WTC11 (cell line): Measurements from ENCODE around the gene USP20. TPM values are rescaled to one million over a fixed set of nuclear protein-coding genes. Genes with fewer than 3 reads are reported as not detected.
A peak's percentile ranks its signal among the peaks of the same experiment; 100 is the strongest.
"Not testable (repeated sequence)": the region's sequence is repeated elsewhere in the genome, so short reads cannot be mapped to it uniquely, and the experiment has no call there.

Experiments
- ATAC-seq: fragments of 200-7000 bp; cut with Tn5 transposase; 2 replicates; pipeline ENCODE4 v1.10.0; 2021; ENCODE audit warnings: mild to moderate bottlenecking, moderate library complexity
- CTCF ChIA-PET: fragments of 300-600 bp; sonication (Branson Sonifier 250); formaldehyde crosslinking; loops from one replicate; lab custom pipeline; 2021; ENCODE audit warnings: antibody characterized with exemption; lab: Charles Lee
- POLR2A ChIA-PET: fragments of 350-600 bp; sonication (Branson Sonifier 250); formaldehyde crosslinking; loops from one replicate; lab custom pipeline; 2021; ENCODE audit warnings: antibody characterized with exemption; lab: Charles Lee
- DNase-seq: peaks from one replicate; pipeline ENCODE4 v3.0.0; 2021; ENCODE audit warnings: low spot score
- H3K27ac Mint-ChIP-seq: 2 replicates; pipeline ENCODE4 v1.8.0; 2021; ENCODE audit warnings: mixed read lengths
- H3K27me3 Mint-ChIP-seq: 2 replicates; pipeline ENCODE4 v1.8.0; 2021; ENCODE audit warnings: low read depth, mild to moderate bottlenecking, moderate library complexity, mixed read lengths
- H3K36me3 Mint-ChIP-seq: 2 replicates; pipeline ENCODE4 v1.8.0; 2021; ENCODE audit warnings: mixed read lengths
- H3K4me1 Mint-ChIP-seq: 2 replicates; pipeline ENCODE4 v1.8.0; 2022; ENCODE audit warnings: mixed read lengths
- H3K4me3 Mint-ChIP-seq: 2 replicates; pipeline ENCODE4 v1.8.0; 2021; ENCODE audit warnings: mild to moderate bottlenecking, moderate library complexity, mixed read lengths
- H3K9me3 Mint-ChIP-seq: 2 replicates; pipeline ENCODE4 v1.8.0; 2021; ENCODE audit warnings: mixed read lengths
- CBFB ChIP-seq: sonication (generic); formaldehyde crosslinking; IDR thresholded peaks from 2 replicates; pipeline ENCODE4 v1.8.1; 2022; ENCODE audit warnings: mild to moderate bottlenecking, low read depth, missing genetic modification reagents
- ELF4 ChIP-seq: sonication (generic); formaldehyde crosslinking; IDR thresholded peaks from 2 replicates; pipeline ENCODE4 v1.8.1; 2022; ENCODE audit warnings: low read depth, mild to moderate bottlenecking, moderate library complexity, missing genetic modification reagents
- GRHL2 ChIP-seq: fragments of 250-450 bp; sonication (Bioruptor Pico); IDR thresholded peaks from 2 replicates; pipeline ENCODE4 v1.8.0; 2022; ENCODE audit warnings: mild to moderate bottlenecking, moderate library complexity; ENCODE audit not compliant: insufficient replicate concordance, severe bottlenecking
- HMGA2 ChIP-seq: fragments of 250-450 bp; sonication (Bioruptor Pico); IDR thresholded peaks from 2 replicates; pipeline ENCODE4 v1.4.0; 2021; ENCODE audit warnings: mild to moderate bottlenecking, moderate library complexity
- NFATC4 ChIP-seq: fragments of 250-450 bp; sonication (Bioruptor Pico); IDR thresholded peaks from 2 replicates; pipeline ENCODE4 v1.9.0; 2021; ENCODE audit warnings: mild to moderate bottlenecking
- SP1 ChIP-seq: sonication (generic); formaldehyde crosslinking; conservative IDR thresholded peaks from 2 replicates; pipeline ENCODE4 v1.8.1; 2022; ENCODE audit warnings: missing genetic modification reagents
- ZNF121 ChIP-seq: sonication (generic); formaldehyde crosslinking; IDR thresholded peaks from 2 replicates; pipeline ENCODE4 v1.8.0; 2023; ENCODE audit warnings: missing genetic modification reagents
- ZNF219 ChIP-seq: sonication (generic); formaldehyde crosslinking; IDR thresholded peaks from 2 replicates; pipeline ENCODE4 v1.8.0; 2023; ENCODE audit warnings: missing genetic modification reagents, mild to moderate bottlenecking, borderline replicate concordance
- total RNA-seq: library from RNA; stranded (reverse); gene quantifications from 3 replicates; pipeline ENCODE4 v1.2.3, GENCODE V29; 2021
- TF ChIP-seq, protein P1 (sequence below): sonication (generic); formaldehyde crosslinking; IDR thresholded peaks from 2 replicates; pipeline ENCODE4 v1.8.0; 2023; ENCODE audit warnings: missing genetic modification reagents, mild to moderate bottlenecking, borderline replicate concordance
- TF ChIP-seq, protein P2 (sequence below): sonication (generic); formaldehyde crosslinking; IDR thresholded peaks from 2 replicates; pipeline ENCODE4 v1.8.0; 2022; ENCODE audit warnings: mild to moderate bottlenecking, missing genetic modification reagents
- TF ChIP-seq, protein P3 (sequence below): sonication (generic); formaldehyde crosslinking; IDR thresholded peaks from 2 replicates; pipeline ENCODE4 v1.8.0; 2023; ENCODE audit warnings: mild to moderate bottlenecking, missing genetic modification reagents
- TF ChIP-seq, protein P4 (sequence below): sonication (generic); formaldehyde crosslinking; IDR thresholded peaks from 2 replicates; pipeline ENCODE4 v1.8.0; 2022; ENCODE audit warnings: mild to moderate bottlenecking, missing genetic modification reagents

Gene USP20
- total RNA-seq, 1 experiment from 2014 or later: 29.3 TPM

DNA sequence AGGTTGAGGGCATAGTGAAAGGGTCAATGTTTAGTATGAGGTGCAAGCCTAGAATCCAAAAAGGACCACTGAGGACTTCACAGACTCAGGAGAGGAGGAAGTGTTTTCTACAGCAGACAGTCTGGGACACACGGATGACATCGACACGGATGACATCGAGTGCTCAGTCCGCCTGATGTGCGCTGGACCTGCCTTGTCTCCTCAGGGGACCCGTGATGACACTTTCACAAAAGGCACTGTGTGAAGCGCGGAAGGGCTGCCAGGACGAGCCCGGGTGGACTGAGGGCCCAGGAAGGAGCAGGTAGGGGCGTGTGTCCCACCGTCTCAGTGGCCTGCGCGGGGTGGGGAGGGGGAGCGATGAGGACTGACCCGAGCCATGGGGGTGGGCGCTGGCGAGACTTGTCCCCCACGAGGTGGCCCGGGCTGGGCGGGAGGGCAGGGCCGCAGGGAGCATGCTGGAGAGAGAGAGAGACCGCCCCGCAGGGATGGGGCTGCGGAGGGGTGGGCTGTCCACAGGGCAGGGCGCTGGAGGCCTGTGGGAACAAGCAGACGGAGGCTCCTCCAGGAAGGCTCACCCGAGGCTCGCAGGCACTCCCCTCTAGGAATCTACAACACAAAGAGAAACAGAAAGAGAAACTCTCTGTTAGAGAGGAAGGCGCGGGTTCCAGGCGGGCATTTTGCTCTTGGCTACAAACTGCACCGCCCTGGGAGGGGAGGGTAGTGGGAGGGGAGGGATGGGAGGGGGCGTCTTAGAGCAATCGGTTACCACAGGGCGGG is 54.9 kb downstream of the USP20 start:
- H3K4me1 Mint-ChIP-seq: peaks cover 59% of the 10 kb centered on the region
- ChIA-PET POLR2A (interaction anchor here (0.5 kb wide), 1 partner anchor 53 kb away, joined by 4 read pairs; no protein-coding TSS in a partner anchor), CTCF (interaction anchor here (0.6 to 1.1 kb wide), 3 partner anchors 8 to 163 kb away, joined by 4 to 6 read pairs (median 4); partner anchors contain the start of gene GPR107)
- peak overlapping the region; percentile 92 for H3K27ac Mint-ChIP-seq
- no peaks in the 10 kb centered on the region for H3K9me3 Mint-ChIP-seq
- DNase-seq (peak; percentile 77), ATAC-seq (peak; percentile 64)
- TF ChIP-seq SP1 (CRISPR knock-in tag) (peak; percentile 30; the same call in 1 of the 2 replicates), NFATC4 (CRISPR knock-in tag) (no peak), CBFB (no peak), ZNF219 (no peak)
- TF ChIP-seq, protein P1, sequence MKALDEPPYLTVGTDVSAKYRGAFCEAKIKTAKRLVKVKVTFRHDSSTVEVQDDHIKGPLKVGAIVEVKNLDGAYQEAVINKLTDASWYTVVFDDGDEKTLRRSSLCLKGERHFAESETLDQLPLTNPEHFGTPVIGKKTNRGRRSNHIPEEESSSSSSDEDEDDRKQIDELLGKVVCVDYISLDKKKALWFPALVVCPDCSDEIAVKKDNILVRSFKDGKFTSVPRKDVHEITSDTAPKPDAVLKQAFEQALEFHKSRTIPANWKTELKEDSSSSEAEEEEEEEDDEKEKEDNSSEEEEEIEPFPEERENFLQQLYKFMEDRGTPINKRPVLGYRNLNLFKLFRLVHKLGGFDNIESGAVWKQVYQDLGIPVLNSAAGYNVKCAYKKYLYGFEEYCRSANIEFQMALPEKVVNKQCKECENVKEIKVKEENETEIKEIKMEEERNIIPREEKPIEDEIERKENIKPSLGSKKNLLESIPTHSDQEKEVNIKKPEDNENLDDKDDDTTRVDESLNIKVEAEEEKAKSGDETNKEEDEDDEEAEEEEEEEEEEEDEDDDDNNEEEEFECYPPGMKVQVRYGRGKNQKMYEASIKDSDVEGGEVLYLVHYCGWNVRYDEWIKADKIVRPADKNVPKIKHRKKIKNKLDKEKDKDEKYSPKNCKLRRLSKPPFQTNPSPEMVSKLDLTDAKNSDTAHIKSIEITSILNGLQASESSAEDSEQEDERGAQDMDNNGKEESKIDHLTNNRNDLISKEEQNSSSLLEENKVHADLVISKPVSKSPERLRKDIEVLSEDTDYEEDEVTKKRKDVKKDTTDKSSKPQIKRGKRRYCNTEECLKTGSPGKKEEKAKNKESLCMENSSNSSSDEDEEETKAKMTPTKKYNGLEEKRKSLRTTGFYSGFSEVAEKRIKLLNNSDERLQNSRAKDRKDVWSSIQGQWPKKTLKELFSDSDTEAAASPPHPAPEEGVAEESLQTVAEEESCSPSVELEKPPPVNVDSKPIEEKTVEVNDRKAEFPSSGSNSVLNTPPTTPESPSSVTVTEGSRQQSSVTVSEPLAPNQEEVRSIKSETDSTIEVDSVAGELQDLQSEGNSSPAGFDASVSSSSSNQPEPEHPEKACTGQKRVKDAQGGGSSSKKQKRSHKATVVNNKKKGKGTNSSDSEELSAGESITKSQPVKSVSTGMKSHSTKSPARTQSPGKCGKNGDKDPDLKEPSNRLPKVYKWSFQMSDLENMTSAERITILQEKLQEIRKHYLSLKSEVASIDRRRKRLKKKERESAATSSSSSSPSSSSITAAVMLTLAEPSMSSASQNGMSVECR (CRISPR knock-in tag): no peak
- TF ChIP-seq, protein P2, sequence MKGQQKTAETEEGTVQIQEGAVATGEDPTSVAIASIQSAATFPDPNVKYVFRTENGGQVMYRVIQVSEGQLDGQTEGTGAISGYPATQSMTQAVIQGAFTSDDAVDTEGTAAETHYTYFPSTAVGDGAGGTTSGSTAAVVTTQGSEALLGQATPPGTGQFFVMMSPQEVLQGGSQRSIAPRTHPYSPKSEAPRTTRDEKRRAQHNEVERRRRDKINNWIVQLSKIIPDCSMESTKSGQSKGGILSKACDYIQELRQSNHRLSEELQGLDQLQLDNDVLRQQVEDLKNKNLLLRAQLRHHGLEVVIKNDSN (CRISPR knock-in tag): no peak
- H3K4me3 Mint-ChIP-seq: peak overlapping the region; percentile 73
- H3K36me3 Mint-ChIP-seq: peaks cover 10% of the 10 kb centered on the region
- no peaks in the 10 kb centered on the region for H3K27me3 Mint-ChIP-seq

DNA sequence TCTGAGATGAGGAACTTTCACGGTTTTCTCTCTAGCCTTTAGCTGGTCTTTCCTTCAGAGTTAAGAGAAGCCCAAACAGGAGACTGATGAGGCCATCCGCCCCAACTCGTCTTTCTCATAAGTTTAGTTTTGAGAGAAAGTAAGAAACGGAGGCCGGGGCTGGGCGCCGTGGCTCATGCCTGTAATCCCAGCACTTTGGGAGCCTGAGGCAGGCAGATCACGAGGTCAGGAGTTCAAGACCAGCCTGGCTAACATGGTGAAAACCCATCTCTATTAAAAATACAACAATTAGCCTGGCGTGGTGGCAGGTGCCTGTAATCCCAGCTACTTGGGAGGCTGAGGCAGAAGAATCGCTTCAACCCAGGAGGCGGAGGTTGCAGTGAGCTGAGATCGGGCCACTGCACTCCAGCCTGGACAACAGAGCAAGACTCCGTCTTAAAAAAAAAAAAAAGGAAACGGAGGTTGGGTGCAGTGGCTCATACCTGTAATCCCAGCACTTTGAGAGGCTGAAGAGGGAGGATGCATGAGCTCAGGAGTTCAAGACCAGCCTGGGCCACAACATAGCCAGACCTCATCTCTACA is 55.6 kb downstream of the USP20 start:
- not testable (repeated sequence) for ATAC-seq
- Mint-ChIP-seq H3K27ac (peak overlapping the region; percentile 84), H3K4me1 (peaks cover 52% of the 10 kb centered on the region)
- peak; percentile 88 for TF ChIP-seq ZNF121
- TF ChIP-seq, all 79 proteins: peak for 1; not testable (repeated sequence) for 78
- POLR2A ChIA-PET: interaction anchor here (0.6 kb wide), 1 partner anchor 17 kb away, joined by 6 read pairs; no protein-coding TSS in a partner anchor
- Mint-ChIP-seq H3K36me3 (peaks cover 14% of the 10 kb centered on the region), H3K4me3 (peak overlapping the region; percentile 73)
- H3K9me3 Mint-ChIP-seq, DNase-seq, H3K27me3 Mint-ChIP-seq, CTCF ChIA-PET: not testable (repeated sequence)

DNA sequence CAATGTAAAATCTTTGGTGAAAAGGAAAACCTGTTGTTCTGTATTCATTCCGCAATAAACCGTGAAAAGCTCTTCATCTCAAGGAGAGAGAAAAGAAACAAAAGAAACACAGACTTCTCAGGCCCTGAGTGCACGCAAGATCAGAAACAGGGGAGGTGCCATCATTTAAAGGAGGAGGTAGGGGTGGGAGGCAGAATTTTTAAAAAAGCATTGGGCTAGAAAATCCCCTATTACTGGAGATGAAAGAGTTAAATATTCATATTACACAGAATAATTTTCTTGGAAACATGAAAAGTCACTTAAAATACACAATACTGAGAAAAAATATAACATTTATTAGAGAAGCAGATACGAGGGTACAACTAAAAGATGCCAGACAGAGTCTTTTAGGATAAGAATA is 56.3 kb downstream of the USP20 start:
- no peak for ATAC-seq
- POLR2A ChIA-PET: interaction anchor here (0.6 kb wide), 1 partner anchor 16 kb away, joined by 6 read pairs; no protein-coding TSS in a partner anchor
- no peak overlapping the region for H3K4me3 Mint-ChIP-seq
- no peaks in the 10 kb centered on the region for H3K27me3 Mint-ChIP-seq
- CTCF ChIA-PET: no interaction called here
- TF ChIP-seq HMGA2 (CRISPR knock-in tag) (no peak), GRHL2 (CRISPR knock-in tag) (no peak), ELF4 (CRISPR knock-in tag) (no peak)
- TF ChIP-seq, protein P3, sequence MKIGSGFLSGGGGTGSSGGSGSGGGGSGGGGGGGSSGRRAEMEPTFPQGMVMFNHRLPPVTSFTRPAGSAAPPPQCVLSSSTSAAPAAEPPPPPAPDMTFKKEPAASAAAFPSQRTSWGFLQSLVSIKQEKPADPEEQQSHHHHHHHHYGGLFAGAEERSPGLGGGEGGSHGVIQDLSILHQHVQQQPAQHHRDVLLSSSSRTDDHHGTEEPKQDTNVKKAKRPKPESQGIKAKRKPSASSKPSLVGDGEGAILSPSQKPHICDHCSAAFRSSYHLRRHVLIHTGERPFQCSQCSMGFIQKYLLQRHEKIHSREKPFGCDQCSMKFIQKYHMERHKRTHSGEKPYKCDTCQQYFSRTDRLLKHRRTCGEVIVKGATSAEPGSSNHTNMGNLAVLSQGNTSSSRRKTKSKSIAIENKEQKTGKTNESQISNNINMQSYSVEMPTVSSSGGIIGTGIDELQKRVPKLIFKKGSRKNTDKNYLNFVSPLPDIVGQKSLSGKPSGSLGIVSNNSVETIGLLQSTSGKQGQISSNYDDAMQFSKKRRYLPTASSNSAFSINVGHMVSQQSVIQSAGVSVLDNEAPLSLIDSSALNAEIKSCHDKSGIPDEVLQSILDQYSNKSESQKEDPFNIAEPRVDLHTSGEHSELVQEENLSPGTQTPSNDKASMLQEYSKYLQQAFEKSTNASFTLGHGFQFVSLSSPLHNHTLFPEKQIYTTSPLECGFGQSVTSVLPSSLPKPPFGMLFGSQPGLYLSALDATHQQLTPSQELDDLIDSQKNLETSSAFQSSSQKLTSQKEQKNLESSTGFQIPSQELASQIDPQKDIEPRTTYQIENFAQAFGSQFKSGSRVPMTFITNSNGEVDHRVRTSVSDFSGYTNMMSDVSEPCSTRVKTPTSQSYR (CRISPR knock-in tag): no peak
- TF ChIP-seq, protein P4, sequence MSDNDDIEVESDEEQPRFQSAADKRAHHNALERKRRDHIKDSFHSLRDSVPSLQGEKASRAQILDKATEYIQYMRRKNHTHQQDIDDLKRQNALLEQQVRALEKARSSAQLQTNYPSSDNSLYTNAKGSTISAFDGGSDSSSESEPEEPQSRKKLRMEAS (CRISPR knock-in tag): no peak
- peak overlapping the region; percentile 94 for H3K27ac Mint-ChIP-seq
- no peaks in the 10 kb centered on the region for H3K9me3 Mint-ChIP-seq
- peaks cover 19% of the 10 kb centered on the region for H3K36me3 Mint-ChIP-seq
- no peak for DNase-seq
- peaks cover 47% of the 10 kb centered on the region for H3K4me1 Mint-ChIP-seq
